ENCODE data around the gene RAB44.

DNA sequence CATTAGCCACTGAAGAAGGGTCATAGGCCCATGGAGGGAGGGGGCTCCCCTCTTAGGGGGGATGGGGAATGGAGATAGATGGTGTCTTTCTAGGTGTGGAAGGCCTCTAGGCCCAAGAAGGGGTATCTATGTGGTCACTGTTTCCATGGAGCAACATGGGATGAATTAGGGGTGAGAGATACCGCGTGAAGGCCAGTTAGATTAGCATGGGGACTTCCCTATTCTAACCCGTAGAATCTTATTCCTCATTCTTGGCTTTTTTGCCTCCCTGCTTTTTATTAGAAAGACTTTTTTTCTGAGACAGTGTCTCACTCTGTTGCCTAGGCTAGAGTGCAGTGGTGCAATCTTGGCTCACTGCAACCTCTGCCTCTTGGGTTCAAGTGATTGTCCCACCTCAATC is 3.2 kb downstream of the RAB44 start:
- no peak for TF ChIP-seq CTCF (IDR thresholded peaks at IDR 0.05; ENCODE audit: insufficient read depth, low read depth, low read length)
- TF ChIP-seq EZH2 (IDR thresholded peaks at IDR 0.05; ENCODE audit: insufficient read depth, low read length), result no peak

All from astrocyte (in vitro differentiated cells and primary cell).